Cardiac muscle cell (in vitro differentiated cells and primary cell): Measurements from ENCODE around the gene SEZ6L. TPM values are rescaled to one million over a fixed set of nuclear protein-coding genes. Genes with fewer than 3 reads are reported as not detected.

Source experiments
- DNase-seq, 2 donors: peaks; one replicate each; pipeline versions ENCODE4 v3.0.0 to v3.0.0-alpha.2; 2010 to 2017; ENCODE audit warnings: low read depth in 1 of 2, low spot score in 1 of 2
- H3K27ac ChIP-seq: fragments of 200-600 bp; sonication (generic); 2 replicates; pipeline ENCODE4 v1.5.1; 2016
- H3K27me3 ChIP-seq: fragments of 200-600 bp; sonication (generic); 2 replicates; pipeline ENCODE4 v1.6.0; 2016; ENCODE audit warnings: control low read depth
- H3K36me3 ChIP-seq: fragments of 200-600 bp; sonication (generic); 2 replicates; pipeline ENCODE4 v1.5.1; 2016; ENCODE audit warnings: control low read depth
- H3K4me1 ChIP-seq: fragments of 200-600 bp; sonication (generic); 2 replicates; pipeline ENCODE4 v1.8.1; 2017; ENCODE audit warnings: low read depth, mild to moderate bottlenecking, mixed run types
- H3K4me3 ChIP-seq: fragments of 200-600 bp; sonication (generic); 2 replicates; pipeline ENCODE4 v1.5.1; 2016; ENCODE audit warnings: mild to moderate bottlenecking
- H3K9me3 ChIP-seq: fragments of 200-600 bp; sonication (generic); 2 replicates; pipeline ENCODE4 v1.5.1; 2017; ENCODE audit warnings: low read depth, mild to moderate bottlenecking, control low read depth
- polyA plus RNA-seq: library from polyadenylated mRNA; unstranded; fragments of >200 nt; fragmentation: Nextera tagmentation; extraction: Ambion mirVana; gene quantifications from 2 replicates; pipeline ENCODE4 v1.2.1, GENCODE V29; 2016
- total RNA-seq: library from RNA; depleted of rRNA; stranded (reverse); fragments of >200 nt; gene quantifications from 2 replicates; pipeline ENCODE4 v1.2.3, GENCODE V29; 2016
- TF ChIP-seq, protein P1 (sequence below): IDR thresholded peaks from 2 replicates; pipeline ENCODE4 v1.5.1; 2012; ENCODE audit warnings: low read depth, mild to moderate bottlenecking, low read length

The SEZ6L gene
- total and polyA plus RNA-seq, 2 experiments from 2014 or later, result 0.12 TPM; not detected in 1

- no peaks in the 10 kb centered on the region for H3K9me3 ChIP-seq
- TF ChIP-seq, protein P1, sequence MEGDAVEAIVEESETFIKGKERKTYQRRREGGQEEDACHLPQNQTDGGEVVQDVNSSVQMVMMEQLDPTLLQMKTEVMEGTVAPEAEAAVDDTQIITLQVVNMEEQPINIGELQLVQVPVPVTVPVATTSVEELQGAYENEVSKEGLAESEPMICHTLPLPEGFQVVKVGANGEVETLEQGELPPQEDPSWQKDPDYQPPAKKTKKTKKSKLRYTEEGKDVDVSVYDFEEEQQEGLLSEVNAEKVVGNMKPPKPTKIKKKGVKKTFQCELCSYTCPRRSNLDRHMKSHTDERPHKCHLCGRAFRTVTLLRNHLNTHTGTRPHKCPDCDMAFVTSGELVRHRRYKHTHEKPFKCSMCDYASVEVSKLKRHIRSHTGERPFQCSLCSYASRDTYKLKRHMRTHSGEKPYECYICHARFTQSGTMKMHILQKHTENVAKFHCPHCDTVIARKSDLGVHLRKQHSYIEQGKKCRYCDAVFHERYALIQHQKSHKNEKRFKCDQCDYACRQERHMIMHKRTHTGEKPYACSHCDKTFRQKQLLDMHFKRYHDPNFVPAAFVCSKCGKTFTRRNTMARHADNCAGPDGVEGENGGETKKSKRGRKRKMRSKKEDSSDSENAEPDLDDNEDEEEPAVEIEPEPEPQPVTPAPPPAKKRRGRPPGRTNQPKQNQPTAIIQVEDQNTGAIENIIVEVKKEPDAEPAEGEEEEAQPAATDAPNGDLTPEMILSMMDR, result no peak
- H3K27ac ChIP-seq, result no peak overlapping the region
- no peaks in the 10 kb centered on the region for H3K36me3 ChIP-seq
- H3K4me1 ChIP-seq, result peaks cover 5% of the 10 kb centered on the region
- peaks cover 41% of the 10 kb centered on the region for H3K27me3 ChIP-seq
- no peak overlapping the region for H3K4me3 ChIP-seq
- DNase-seq, result no peak
Measured at GRCh38 chr22:26168330-26168851, 871 bp upstream of the SEZ6L start.

DNA sequence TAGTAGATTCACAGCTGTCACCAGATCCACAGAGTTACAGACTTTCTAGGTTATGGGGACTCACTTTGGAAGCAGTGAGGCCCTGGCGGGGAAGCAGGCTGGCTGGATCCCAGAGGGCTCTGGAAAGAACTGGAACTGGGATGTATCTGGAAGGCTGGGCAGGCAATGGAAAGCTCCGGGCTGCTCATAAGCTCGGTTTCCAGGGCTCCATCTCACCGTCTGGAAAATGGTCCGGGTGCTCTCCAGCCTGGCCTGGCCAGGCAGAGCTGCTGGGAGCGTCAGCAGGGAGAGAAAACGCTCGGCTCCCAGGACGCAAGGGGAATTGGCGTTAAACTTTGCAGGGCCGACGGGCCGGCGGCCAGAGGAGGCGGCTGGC, 335 bp upstream of the SEZ6L start:
- TF ChIP-seq, protein P1, result no peak
- H3K36me3 ChIP-seq, result no peaks in the 10 kb centered on the region
- no peaks in the 10 kb centered on the region for H3K9me3 ChIP-seq
- no peak overlapping the region for H3K27ac ChIP-seq
- peak overlapping the region; percentile 51 for H3K4me3 ChIP-seq
- peaks cover 44% of the 10 kb centered on the region for H3K27me3 ChIP-seq
- peaks cover 5% of the 10 kb centered on the region for H3K4me1 ChIP-seq
- DNase-seq, result no peak

GRCh38 chr22:26170112-26170492, 840 bp downstream of the SEZ6L start:
- no peak for DNase-seq
- H3K27ac ChIP-seq, result no peak overlapping the region
- no peaks in the 10 kb centered on the region for H3K36me3 ChIP-seq
- peaks cover 46% of the 10 kb centered on the region for H3K27me3 ChIP-seq
- H3K9me3 ChIP-seq, result no peaks in the 10 kb centered on the region
- H3K4me3 ChIP-seq, result peak overlapping the region; percentile 51
- TF ChIP-seq, protein P1, result no peak
- peaks cover 5% of the 10 kb centered on the region for H3K4me1 ChIP-seq

GRCh38 chr22:26170795-26171580, 1.7 kb downstream of the SEZ6L start:
- TF ChIP-seq, protein P1, result no peak
- Histone ChIP-seq H3K27me3 (peaks cover 42% of the 10 kb centered on the region), H3K4me1 (peaks cover 5% of the 10 kb centered on the region), H3K9me3 (no peaks in the 10 kb centered on the region), H3K4me3 (no peak overlapping the region), H3K27ac (no peak overlapping the region), H3K36me3 (no peaks in the 10 kb centered on the region)
- DNase-seq, result peak in 1 of 2 donors; percentile 85

DNA sequence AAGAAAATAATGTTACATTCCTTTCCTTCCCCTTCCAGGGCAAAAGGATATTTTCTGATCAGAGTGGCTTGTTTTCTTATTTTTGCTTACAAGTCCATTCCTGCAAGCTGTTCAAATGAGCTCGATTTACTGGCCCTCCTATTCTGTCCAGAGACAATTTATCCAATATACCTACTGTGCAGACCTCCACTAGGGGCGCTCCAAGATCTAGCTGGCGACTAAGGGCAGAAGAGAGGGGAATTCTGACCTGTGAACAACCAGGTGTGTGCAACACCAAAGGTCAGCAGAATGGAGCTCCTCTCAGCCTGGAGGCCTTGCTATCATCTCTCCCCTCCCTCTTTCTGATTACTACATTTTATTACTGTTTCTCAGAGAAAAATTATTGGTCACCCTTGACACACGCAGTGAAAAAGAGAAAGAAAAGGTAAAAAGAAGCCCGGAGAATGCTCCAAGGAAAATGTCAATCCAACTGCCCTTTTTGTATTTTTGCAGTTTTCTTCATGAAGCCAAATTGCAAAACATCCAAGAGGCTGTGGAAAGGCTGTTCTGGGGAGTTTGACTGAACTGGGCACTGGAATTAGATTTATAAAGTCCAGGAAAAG, 3.2 kb downstream of the SEZ6L start:
- Histone ChIP-seq H3K4me3 (no peak overlapping the region), H3K27me3 (peaks cover 42% of the 10 kb centered on the region), H3K9me3 (no peaks in the 10 kb centered on the region), H3K4me1 (peaks cover 5% of the 10 kb centered on the region), H3K27ac (no peak overlapping the region), H3K36me3 (no peaks in the 10 kb centered on the region)
- peak; percentile 14 to 75 for DNase-seq
- TF ChIP-seq, protein P1, result peak; percentile 53
